ENCODE measurements around the gene RRM2.

The RRM2 gene

GRCh38 chr2:10122500-10123280 lies at the start of gene RRM2:
RRM2 (plus strand) TSS chr2:10122739; CDS start chr2:10122799, 60 bp downstream.
- peak; percentile 91 for DNase-seq

- no peak for DNase-seq
Observed at GRCh38 chr2:10073706-10074105, 48.8 kb upstream of the RRM2 start.

- DNase-seq, result no peak
Observed at GRCh38 chr2:10075101-10075500, 47.4 kb upstream of the RRM2 start.

- DNase-seq, result no peak
Observed at GRCh38 chr2:10075571-10076209, 46.8 kb upstream of the RRM2 start.

- DNase-seq, result no peak
Observed at GRCh38 chr2:10076511-10076910, 46.0 kb upstream of the RRM2 start.

GRCh38 chr2:10076988-10077527 lies 45.5 kb upstream of the RRM2 start:
- no peak for DNase-seq

- no peak for DNase-seq
Observed at GRCh38 chr2:10078001-10078400, 44.5 kb upstream of the RRM2 start.

- DNase-seq, result no peak
Observed at GRCh38 chr2:10078704-10079265, 43.8 kb upstream of the RRM2 start.

- no peak for DNase-seq
Observed at GRCh38 chr2:10079266-10079869, 43.2 kb upstream of the RRM2 start.

- no peak for DNase-seq
Observed at GRCh38 chr2:10079870-10080535, 42.5 kb upstream of the RRM2 start, which contains the start of gene CYS1. CYS1 (minus strand) TSS chr2:10080411; CDS start chr2:10080223, 188 bp downstream.

- DNase-seq, result peak; percentile 13
Observed at GRCh38 chr2:10080536-10081304, 41.8 kb upstream of the RRM2 start.

GRCh38 chr2:10083046-10083445 lies 39.5 kb upstream of the RRM2 start:
- DNase-seq, result no peak

GRCh38 chr2:10083692-10084211 lies 38.8 kb upstream of the RRM2 start:
- DNase-seq, result no peak

- no peak for DNase-seq
Observed at GRCh38 chr2:10084223-10084865, 38.2 kb upstream of the RRM2 start.

- DNase-seq, result no peak
Observed at GRCh38 chr2:10085043-10085667, 37.4 kb upstream of the RRM2 start.

- no peak for DNase-seq
Observed at GRCh38 chr2:10085668-10086059, 36.9 kb upstream of the RRM2 start.

GRCh38 chr2:10086950-10087349 lies 35.6 kb upstream of the RRM2 start:
- DNase-seq, result no peak

- no peak for DNase-seq
Observed at GRCh38 chr2:10087360-10087759, 35.2 kb upstream of the RRM2 start.

GRCh38 chr2:10089565-10090190 lies 32.9 kb upstream of the RRM2 start:
- no peak for DNase-seq

Data from CD4-positive, alpha-beta T cell treated with Interleukin-4 for 4 hours (primary cell).